H1 (cell line): ENCODE results near the gene C17orf100. TPM values are rescaled to one million over a fixed set of nuclear protein-coding genes. Genes with fewer than 3 reads are reported as not detected.

Experiments
- CTCF ChIA-PET: fragments of 300-600 bp; sonication (Branson Sonifier 250); formaldehyde crosslinking; loops from one replicate; lab custom pipeline; 2021; ENCODE audit not compliant: partially characterized antibody; lab: Charles Lee
- POLR2A ChIA-PET: fragments of 300-600 bp; sonication (Branson Sonifier 250); formaldehyde crosslinking; loops from one replicate; lab custom pipeline; 2021; ENCODE audit warnings: inconsistent platforms; ENCODE audit not compliant: partially characterized antibody; lab: Charles Lee
- DNase-seq, 2 experiments: peaks; one replicate each; pipeline versions ENCODE4 v3.0.0 to v3.0.0-alpha.2; 2010 to 2022; ENCODE audit warnings: low spot score in 2 of 2, low read depth in 1 of 2, mixed read lengths in 1 of 2
- FAIRE-seq: peaks from 2 replicates; lab custom pipeline; 2011; peaks lifted over from hg19 to GRCh38; lab: Jason Lieb, UNC
- H2AFZ ChIP-seq: 2 replicates; pipeline ENCODE4 v1.8.1; 2012; ENCODE audit warnings: low read length, inconsistent platforms
- H2AK5ac ChIP-seq: 2 replicates; pipeline ENCODE4 v1.6.1; 2013; ENCODE audit warnings: low read depth, low read length
- H2BK120ac ChIP-seq: replicated peaks from 2 replicates; pipeline ENCODE3; 2013; ENCODE audit warnings: low read depth, low read length, inconsistent platforms
- H2BK12ac ChIP-seq: 2 replicates; pipeline ENCODE4 v1.6.1; 2013; ENCODE audit warnings: low read depth, low read length
- H2BK15ac ChIP-seq: 2 replicates; pipeline ENCODE4 v1.6.1; 2013; ENCODE audit warnings: low read length
- H2BK20ac ChIP-seq: 2 replicates; pipeline ENCODE4 v1.6.1; 2013; ENCODE audit warnings: low read length
- H2BK5ac ChIP-seq: 2 replicates; pipeline ENCODE4 v1.6.1; 2013; ENCODE audit warnings: low read depth, low read length
- H3K14ac ChIP-seq: 2 replicates; pipeline ENCODE4 v1.6.1; 2013; ENCODE audit warnings: inconsistent platforms; ENCODE audit not compliant: insufficient read length
- H3K18ac ChIP-seq: 2 replicates; pipeline ENCODE4 v1.6.1; 2013; ENCODE audit warnings: low read length; ENCODE audit errors: extremely low read depth
- H3K23ac ChIP-seq: 2 replicates; pipeline ENCODE4 v1.6.1; 2013; ENCODE audit warnings: inconsistent platforms; ENCODE audit not compliant: insufficient read length
- H3K23me2 ChIP-seq: 2 replicates; pipeline ENCODE4 v1.6.1; 2013; ENCODE audit warnings: low read depth, low read length
- H3K27ac ChIP-seq: 2 replicates; pipeline ENCODE4 v1.6.1; 2011; ENCODE audit warnings: low read depth, low read length, inconsistent platforms
- H3K27me3 ChIP-seq, 4 experiments: replicated peaks in 1 of 4; 1 replicate in 1 of 4; 2 replicates in 3 of 4; pipeline versions ENCODE4 v1.6.1 to v1.8.1; 2011 to 2013; ENCODE audit warnings: low read length in 3 of 4, mild to moderate bottlenecking in 3 of 4, inconsistent platforms in 2 of 4, mixed read lengths in 2 of 4, moderate library complexity in 1 of 4; ENCODE audit not compliant: control insufficient read depth in 3 of 4, insufficient read depth in 3 of 4; ENCODE audit errors: extremely low read depth in 1 of 4
- H3K36me3 ChIP-seq, 4 experiments: 2 replicates each; pipeline versions ENCODE4 v1.6.1 to v1.8.1; 2011 to 2013; ENCODE audit warnings: mild to moderate bottlenecking in 4 of 4, low read length in 3 of 4, moderate library complexity in 2 of 4, control low read depth in 1 of 4, inconsistent platforms in 1 of 4; ENCODE audit not compliant: insufficient read depth in 4 of 4, control insufficient read depth in 2 of 4
- H3K4ac ChIP-seq: replicated peaks from 2 replicates; pipeline ENCODE3; 2013; ENCODE audit warnings: low read length, low read depth, mixed read lengths, inconsistent platforms; ENCODE audit not compliant: insufficient read length
- H3K4me1 ChIP-seq, 4 experiments: replicated peaks in 1 of 4; 1 replicate in 1 of 4; 2 replicates in 3 of 4; pipeline versions ENCODE4 v1.6.1 to v1.8.1; 2011 to 2013; ENCODE audit warnings: low read length in 3 of 4, inconsistent platforms in 2 of 4, mixed read lengths in 1 of 4; ENCODE audit not compliant: insufficient read depth in 4 of 4, control insufficient read depth in 3 of 4
- H3K4me2 ChIP-seq, 2 experiments: 2 replicates each; pipeline versions ENCODE4 v1.6.1 to v1.8.1; 2011 to 2013; ENCODE audit warnings: low read depth in 2 of 2, low read length in 2 of 2, control low read depth in 1 of 2, inconsistent platforms in 1 of 2, mild to moderate bottlenecking in 1 of 2; ENCODE audit not compliant: insufficient read depth in 1 of 2
- H3K4me3 ChIP-seq, 4 experiments: fragments of 200-600, 300-600 bp in 1 of 4; sonication (generic), shearing (Covaris generic), sonication (Bioruptor Twin) in 1 of 4; 2 replicates each; pipeline versions ENCODE4 v1.5.1 to v1.8.1; 2011 to 2016; ENCODE audit warnings: low read length in 4 of 4, low read depth in 3 of 4, control low read depth in 2 of 4, inconsistent platforms in 2 of 4, mild to moderate bottlenecking in 2 of 4, mixed read lengths in 1 of 4, moderate library complexity in 1 of 4; ENCODE audit not compliant: insufficient read depth in 2 of 4; ENCODE audit errors: extremely low read depth in 1 of 4
- H3K56ac ChIP-seq: replicated peaks from 2 replicates; pipeline ENCODE3; 2013; ENCODE audit warnings: low read depth, mild to moderate bottlenecking, mixed read lengths, low read length, inconsistent platforms; ENCODE audit not compliant: insufficient read length
- H3K79me1 ChIP-seq: 2 replicates; pipeline ENCODE4 v1.6.1; 2013; ENCODE audit warnings: low read depth, low read length, control low read depth
- H3K79me2 ChIP-seq, 2 experiments: 2 replicates each; pipeline versions ENCODE4 v1.6.1 to v1.8.1; 2012 to 2013; ENCODE audit warnings: low read length in 2 of 2, mild to moderate bottlenecking in 2 of 2, inconsistent platforms in 1 of 2; ENCODE audit not compliant: insufficient read depth in 2 of 2, control insufficient read depth in 1 of 2
- H3K9ac ChIP-seq, 4 experiments: replicated peaks in 1 of 4; 1 replicate in 1 of 4; 2 replicates in 3 of 4; pipeline versions ENCODE4 v1.6.1 to v1.8.1; 2011 to 2013; ENCODE audit warnings: low read depth in 3 of 4, low read length in 3 of 4, control low read depth in 2 of 4, mild to moderate bottlenecking in 2 of 4, moderate library complexity in 2 of 4, inconsistent platforms in 1 of 4; ENCODE audit errors: extremely low read depth in 1 of 4
- H3K9me3 ChIP-seq, 2 experiments: 2 replicates each; pipeline versions ENCODE4 v1.6.1 to v1.8.1; 2012 to 2013; ENCODE audit warnings: mild to moderate bottlenecking in 2 of 2, moderate library complexity in 2 of 2, control low read depth in 1 of 2, inconsistent platforms in 1 of 2, low read depth in 1 of 2, low read length in 1 of 2, mixed read lengths in 1 of 2; ENCODE audit not compliant: insufficient read depth in 2 of 2
- H4K20me1 ChIP-seq, 2 experiments: replicated peaks in 1 of 2; 2 replicates each; pipeline versions ENCODE3 to v1.8.1; 2011 to 2013; ENCODE audit warnings: inconsistent platforms in 2 of 2, low read length in 2 of 2, mild to moderate bottlenecking in 1 of 2; ENCODE audit not compliant: insufficient read depth in 2 of 2, control insufficient read depth in 1 of 2
- H4K5ac ChIP-seq: 2 replicates; pipeline ENCODE4 v1.6.1; 2013; ENCODE audit warnings: low read length, low read depth, mixed read lengths, inconsistent platforms; ENCODE audit not compliant: insufficient read length
- H4K8ac ChIP-seq: 2 replicates; pipeline ENCODE4 v1.8.0; 2013; ENCODE audit warnings: mild to moderate bottlenecking, moderate library complexity, low read length, inconsistent platforms; ENCODE audit not compliant: insufficient read depth; ENCODE audit errors: extremely low read depth
- H4K91ac ChIP-seq: replicated peaks from 2 replicates; pipeline ENCODE3; 2013; ENCODE audit warnings: low read length, mixed read lengths, inconsistent platforms; ENCODE audit not compliant: insufficient read length
- EZH2 ChIP-seq: fragments of 200-600 bp; sonication (generic); IDR thresholded peaks from 2 replicates; pipeline ENCODE4 v1.7.1; 2012; ENCODE audit warnings: low read depth, mild to moderate bottlenecking, moderate library complexity, low read length, inconsistent platforms; ENCODE audit not compliant: severe bottlenecking
- WGBS, 2 experiments: shearing (Covaris generic) in 1 of 2; methylation state at CpG; one replicate each; pipeline versions ENCODE4 v1.1.6 to v1.1.7; 2013 to 2015; ENCODE audit warnings: low lambda C conversion rate in 2 of 2, mixed read lengths in 2 of 2, inconsistent platforms in 1 of 2, low coverage in 1 of 2, missing lambda C conversion rate in 1 of 2; ENCODE audit not compliant: insufficient replicate concordance in 2 of 2, insufficient coverage in 1 of 2, insufficient read length in 1 of 2; ENCODE audit errors: extremely low coverage in 1 of 2, missing lambda C conversion rate in 1 of 2; 5-methylcytosine and 5-hydroxymethylcytosine counted together
- polyA plus RNA-seq, 7 experiments: library from polyadenylated mRNA; depleted of rRNA in 3 of 7; stranded (reverse) in 5 of 7; unstranded in 2 of 7; fragments of >200 nt in 5 of 7; fragments of 200-250 nt in 2 of 7; gene quantifications; 1 replicate in 5 of 7; 2 replicates in 1 of 7; 4 replicates in 1 of 7; pipeline versions ENCODE4 v1.2.1 to v1.2.3, GENCODE V29; 2011 to 2013; ENCODE audit warnings: missing spikeins in 2 of 7, mixed read lengths in 2 of 7
- total RNA-seq: library from RNA; stranded (reverse); fragmentation: NEBNext Ultra II Directional; extraction: Animal tissue kit (Norgen Biotek cat#: 25700); gene quantifications from 2 replicates; pipeline ENCODE4 v1.2.1, GENCODE V29; 2021

C17orf100 gene
- total and polyA plus RNA-seq, 2 of the 8 experiments (the other 6 are each of a cell fraction or from before 2014, with no cell fraction given): 2.1 to 2.8 TPM

DNA sequence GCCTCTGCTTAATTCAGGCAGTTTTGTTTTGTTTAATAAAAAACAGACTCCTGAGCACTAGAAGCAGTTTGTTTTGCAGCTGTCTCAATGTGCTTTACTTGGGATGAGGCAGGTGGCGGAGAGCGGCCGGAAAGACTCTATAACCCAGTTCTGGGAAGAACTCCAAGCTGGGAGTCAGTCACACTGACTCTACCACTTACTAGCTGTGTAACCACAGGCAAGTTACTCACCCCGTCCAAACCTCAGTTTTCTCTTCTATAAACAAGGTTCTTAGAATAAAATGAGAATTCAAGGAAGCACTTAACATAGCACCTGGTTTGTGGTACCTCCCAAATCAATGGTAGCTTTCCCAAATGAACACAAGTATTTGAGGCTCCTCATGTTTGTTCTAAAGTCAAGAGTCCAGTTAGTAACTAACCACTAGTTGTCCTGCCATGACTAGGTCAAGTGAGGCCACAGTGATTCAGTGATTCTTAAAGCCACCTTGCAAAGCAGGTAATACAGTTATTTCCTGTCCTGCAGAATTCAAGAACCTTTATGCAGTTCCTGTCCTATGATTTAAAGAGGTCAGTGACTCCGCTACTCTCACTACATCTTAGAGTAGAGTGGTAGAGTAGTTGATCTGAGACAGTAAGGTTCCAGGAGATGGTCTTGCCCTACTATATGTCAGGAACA is 8.0 kb upstream of the C17orf100 start:
- H2BK12ac ChIP-seq: no peak overlapping the region
- H3K79me1 ChIP-seq: no peaks in the 10 kb centered on the region; the same call in 1 of the 2 replicates
- H3K9me3 ChIP-seq: no peaks in the 10 kb centered on the region
- no peak overlapping the region for H4K8ac ChIP-seq
- CTCF ChIA-PET: interaction anchor here (1.1 kb wide), 1 partner anchor 19 kb away, joined by 3 read pairs; no protein-coding TSS in a partner anchor
- no peak overlapping the region for H3K14ac ChIP-seq
- H3K56ac ChIP-seq: no peak overlapping the region
- H3K79me2 ChIP-seq: peaks cover 0 to 42% of the 10 kb centered on the region in 2 experiments; a peak in 2 of 4 replicates
- no peak for DNase-seq
- no peak overlapping the region for H3K18ac ChIP-seq
- no peak overlapping the region for H2AFZ ChIP-seq
- no peak for TF ChIP-seq EZH2
- TF ChIP-seq, all 59 proteins: peak for 0
- Histone ChIP-seq H4K5ac (no peak overlapping the region), H4K91ac (no peak overlapping the region), H2AK5ac (no peak overlapping the region), H2BK20ac (no peak overlapping the region), H2BK120ac (no peak overlapping the region), H3K9ac (no peak overlapping the region), H3K27ac (no peak overlapping the region), H2BK5ac (no peak overlapping the region), H3K4me3 (no peak overlapping the region), H2BK15ac (no peak overlapping the region), H3K27me3 (no peaks in the 10 kb centered on the region), H3K36me3 (peaks cover 0 to 35% (median 10%) of the 10 kb centered on the region in 4 experiments; a peak in 6 of 8 replicates), H4K20me1 (peaks cover under 1 to 9% of the 10 kb centered on the region in 2 experiments), H3K23me2 (peaks cover 10% of the 10 kb centered on the region), H3K4me2 (no peak overlapping the region), H3K23ac (no peak overlapping the region), H3K4me1 (peaks cover 0 to 10% (median 2%) of the 10 kb centered on the region in 4 experiments; a peak in 4 of 7 replicates), H3K4ac (no peak overlapping the region)
- WGBS, 2 experiments: 92% methylated on average over 5 of the region's 5 CpGs; no CpG with 5 or more reads in 1 of the 2 experiments
- FAIRE-seq: no peak
- POLR2A ChIA-PET: no interaction called here
